BE2C (cell line): ENCODE results near the gene TRAF2.

Experiments used
- DNase-seq: peaks from one replicate; pipeline ENCODE4 v3.0.0-alpha.2; 2020
- H3K27me3 ChIP-seq: fragments of 250-450 bp; sonication (Bioruptor Pico); 2 replicates; pipeline ENCODE4 v1.5.1; 2020; ENCODE audit warnings: mild to moderate bottlenecking
- H3K36me3 ChIP-seq: fragments of 250-450 bp; sonication (Bioruptor Pico); 2 replicates; pipeline ENCODE4 v1.5.1; 2020; ENCODE audit warnings: mild to moderate bottlenecking
- H3K4me1 ChIP-seq: fragments of 250-450 bp; sonication (Bioruptor Pico); 2 replicates; pipeline ENCODE4 v1.5.1; 2020
- H3K4me3 ChIP-seq: 2 replicates; pipeline ENCODE4 v1.5.1; 2011; ENCODE audit warnings: low read depth, low read length
- H3K9me3 ChIP-seq: fragments of 250-450 bp; sonication (Bioruptor Pico); 2 replicates; pipeline ENCODE4 v1.5.1; 2020
- TF ChIP-seq, protein P1 (sequence below): IDR thresholded peaks from 2 replicates; pipeline ENCODE4 v1.5.1; 2012; ENCODE audit warnings: mild to moderate bottlenecking, low read depth, low read length

Gene TRAF2

GRCh38 chr9:136916330-136917184 lies 30.2 kb downstream of the TRAF2 start:
- Histone ChIP-seq H3K4me1 (no peaks in the 10 kb centered on the region), H3K9me3 (no peaks in the 10 kb centered on the region), H3K27me3 (no peaks in the 10 kb centered on the region), H3K36me3 (peaks cover 60% of the 10 kb centered on the region), H3K4me3 (no peak overlapping the region)
- DNase-seq: no peak
- TF ChIP-seq, protein P1, sequence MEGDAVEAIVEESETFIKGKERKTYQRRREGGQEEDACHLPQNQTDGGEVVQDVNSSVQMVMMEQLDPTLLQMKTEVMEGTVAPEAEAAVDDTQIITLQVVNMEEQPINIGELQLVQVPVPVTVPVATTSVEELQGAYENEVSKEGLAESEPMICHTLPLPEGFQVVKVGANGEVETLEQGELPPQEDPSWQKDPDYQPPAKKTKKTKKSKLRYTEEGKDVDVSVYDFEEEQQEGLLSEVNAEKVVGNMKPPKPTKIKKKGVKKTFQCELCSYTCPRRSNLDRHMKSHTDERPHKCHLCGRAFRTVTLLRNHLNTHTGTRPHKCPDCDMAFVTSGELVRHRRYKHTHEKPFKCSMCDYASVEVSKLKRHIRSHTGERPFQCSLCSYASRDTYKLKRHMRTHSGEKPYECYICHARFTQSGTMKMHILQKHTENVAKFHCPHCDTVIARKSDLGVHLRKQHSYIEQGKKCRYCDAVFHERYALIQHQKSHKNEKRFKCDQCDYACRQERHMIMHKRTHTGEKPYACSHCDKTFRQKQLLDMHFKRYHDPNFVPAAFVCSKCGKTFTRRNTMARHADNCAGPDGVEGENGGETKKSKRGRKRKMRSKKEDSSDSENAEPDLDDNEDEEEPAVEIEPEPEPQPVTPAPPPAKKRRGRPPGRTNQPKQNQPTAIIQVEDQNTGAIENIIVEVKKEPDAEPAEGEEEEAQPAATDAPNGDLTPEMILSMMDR: no peak

- Histone ChIP-seq H3K27me3 (no peaks in the 10 kb centered on the region), H3K4me3 (no peak overlapping the region), H3K9me3 (no peaks in the 10 kb centered on the region), H3K4me1 (no peaks in the 10 kb centered on the region), H3K36me3 (peaks cover 57% of the 10 kb centered on the region)
- DNase-seq: no peak
- TF ChIP-seq, protein P1: no peak
Observed at GRCh38 chr9:136917902-136918301, 31.6 kb downstream of the TRAF2 start.

- Histone ChIP-seq H3K36me3 (peaks cover 61% of the 10 kb centered on the region), H3K9me3 (no peaks in the 10 kb centered on the region), H3K27me3 (no peaks in the 10 kb centered on the region), H3K4me1 (no peaks in the 10 kb centered on the region), H3K4me3 (no peak overlapping the region)
- no peak for DNase-seq
- TF ChIP-seq, protein P1: no peak
Observed at GRCh38 chr9:136920069-136920468, 33.8 kb downstream of the TRAF2 start.

- TF ChIP-seq, protein P1: no peak
- peaks cover 63% of the 10 kb centered on the region for H3K36me3 ChIP-seq
- H3K4me3 ChIP-seq: no peak overlapping the region
- H3K27me3 ChIP-seq: no peaks in the 10 kb centered on the region
- H3K4me1 ChIP-seq: no peaks in the 10 kb centered on the region
- H3K9me3 ChIP-seq: no peaks in the 10 kb centered on the region
- DNase-seq: no peak
Observed at GRCh38 chr9:136920734-136921231, 34.5 kb downstream of the TRAF2 start.

DNA sequence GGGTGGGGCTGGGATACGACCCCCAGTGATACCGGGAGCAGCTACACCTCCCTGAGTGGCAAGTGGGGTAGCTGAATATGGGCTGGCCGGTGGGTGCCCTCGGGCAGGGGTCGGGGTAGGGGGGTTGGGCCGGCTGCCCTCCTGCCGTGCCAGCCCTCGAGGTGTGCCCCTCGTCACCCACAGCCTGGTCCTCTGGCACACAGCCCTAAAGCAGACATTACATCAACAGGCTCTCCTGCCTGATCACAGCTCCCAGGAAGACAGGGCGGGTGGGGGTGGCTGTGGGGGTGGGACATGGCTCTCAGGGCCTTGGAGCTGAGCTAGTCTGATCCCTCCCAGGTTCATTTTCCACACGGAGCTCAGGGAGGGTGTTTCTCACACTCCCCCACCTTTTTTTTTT lies 35.0 kb downstream of the TRAF2 start:
- H3K36me3 ChIP-seq: peaks cover 67% of the 10 kb centered on the region
- H3K9me3 ChIP-seq: no peaks in the 10 kb centered on the region
- DNase-seq: no peak
- TF ChIP-seq, protein P1: no peak
- H3K27me3 ChIP-seq: no peaks in the 10 kb centered on the region
- no peak overlapping the region for H3K4me3 ChIP-seq
- no peaks in the 10 kb centered on the region for H3K4me1 ChIP-seq

DNA sequence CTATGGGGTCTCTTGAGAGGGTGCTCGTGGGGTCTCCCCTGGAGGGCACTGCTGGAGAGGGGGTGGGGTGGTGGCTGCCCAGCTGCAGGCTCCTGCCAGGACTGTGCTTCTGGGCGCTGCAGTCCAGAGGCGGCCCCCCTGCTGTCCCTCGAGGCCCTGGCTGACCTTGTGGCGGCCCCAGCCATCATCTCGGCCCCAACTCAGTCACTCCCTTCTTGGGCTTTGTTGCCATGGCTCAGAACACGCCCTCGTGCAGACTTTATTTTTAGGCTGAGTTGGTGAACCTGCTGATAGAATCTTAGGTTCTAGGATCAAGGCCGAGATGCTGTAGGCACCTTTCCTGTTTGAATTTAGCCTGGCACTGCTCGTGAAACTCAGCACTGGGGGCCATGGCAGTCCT lies 35.4 kb downstream of the TRAF2 start:
- Histone ChIP-seq H3K4me1 (no peaks in the 10 kb centered on the region), H3K27me3 (no peaks in the 10 kb centered on the region), H3K9me3 (no peaks in the 10 kb centered on the region), H3K36me3 (peaks cover 68% of the 10 kb centered on the region), H3K4me3 (no peak overlapping the region)
- no peak for DNase-seq
- TF ChIP-seq, protein P1: no peak
